Fibroblast of skin of back (primary cell): ENCODE measurements around the gene NTNG1.
"Not testable (repeated sequence)": the region's sequence is repeated elsewhere in the genome, so short reads cannot be mapped to it uniquely, and the experiment has no call there.

ENCODE experiments used
- DNase-seq: peaks from one replicate; pipeline ENCODE4 v3.0.0-alpha.2; 2013

NTNG1 gene

DNA sequence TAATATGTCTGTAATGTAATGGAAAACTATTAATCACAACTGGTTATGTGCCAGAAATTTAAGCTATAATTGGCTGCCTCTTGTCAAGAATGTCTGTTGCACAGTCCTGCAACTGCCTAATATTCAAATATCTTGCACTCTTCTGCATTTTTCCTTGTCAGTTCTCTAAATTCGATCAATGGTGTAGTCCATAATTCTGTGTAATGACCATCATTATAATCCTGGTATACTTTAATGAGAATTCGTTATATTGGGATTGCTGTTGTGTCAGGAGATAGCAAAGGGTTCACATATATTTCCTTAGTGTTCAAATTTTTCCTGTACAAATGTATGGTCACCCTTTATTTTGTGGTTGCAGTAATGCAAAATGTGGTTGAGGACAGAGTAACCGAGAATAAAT is 4.8 kb downstream of the NTNG1 start:
- DNase-seq: no peak

DNA sequence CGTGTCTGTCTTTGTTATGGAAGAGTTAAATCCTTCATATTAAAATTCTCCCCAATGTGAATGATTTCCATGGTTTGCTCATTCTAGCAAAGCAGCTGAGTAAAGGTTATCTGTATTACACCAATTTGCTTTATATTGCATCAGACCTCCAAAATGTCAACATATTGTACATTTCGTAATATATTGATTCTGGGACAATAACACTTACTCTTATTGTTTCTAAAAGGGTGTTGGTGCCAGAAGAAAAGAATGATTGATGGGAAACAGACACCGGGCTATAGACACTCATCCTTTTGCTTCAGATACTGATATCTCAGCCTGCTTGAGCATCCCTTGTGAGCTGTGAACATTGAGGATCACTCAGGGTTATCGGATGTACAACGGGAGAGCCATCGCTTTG is 7.0 kb downstream of the NTNG1 start:
- DNase-seq: no peak

DNA sequence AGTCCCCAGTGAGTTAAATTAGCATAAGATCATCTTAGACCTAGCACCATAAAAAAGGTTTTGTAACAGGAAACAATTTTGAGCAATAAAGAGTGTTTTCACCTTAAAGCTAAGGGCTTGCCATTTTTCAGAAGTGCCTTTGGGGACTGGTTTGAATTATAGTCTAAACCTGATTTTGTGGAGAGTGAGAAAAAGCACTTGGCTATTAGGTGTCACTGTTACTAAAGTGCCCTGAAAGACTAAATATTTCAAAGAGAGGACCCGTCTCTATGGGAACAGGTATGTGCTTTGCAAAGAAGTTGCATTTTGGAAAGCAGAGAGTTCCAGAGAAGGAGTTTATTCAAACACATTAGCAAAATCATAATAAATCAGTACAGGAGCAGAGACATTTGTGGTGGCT is 9.1 kb downstream of the NTNG1 start:
- DNase-seq: no peak

DNA sequence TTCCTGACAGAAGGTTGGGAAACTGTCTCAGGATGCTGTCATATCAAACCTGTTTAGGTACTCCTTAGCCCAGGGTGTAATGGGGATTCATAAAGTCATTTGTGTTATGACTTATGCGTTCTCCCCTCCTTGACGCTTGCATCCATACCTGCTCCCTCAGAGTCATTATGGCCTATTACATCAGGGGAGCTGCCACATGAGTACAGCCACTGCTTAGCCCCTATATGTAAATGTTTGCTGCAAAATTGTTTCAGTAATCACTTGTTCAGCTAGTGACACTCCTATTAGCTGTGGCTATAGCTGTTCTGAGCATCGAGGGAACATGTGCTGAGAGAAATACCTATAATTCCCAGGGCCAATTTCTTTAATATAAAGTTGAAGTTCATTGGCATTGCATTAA is 10.5 kb downstream of the NTNG1 start:
- no peak for DNase-seq

DNA sequence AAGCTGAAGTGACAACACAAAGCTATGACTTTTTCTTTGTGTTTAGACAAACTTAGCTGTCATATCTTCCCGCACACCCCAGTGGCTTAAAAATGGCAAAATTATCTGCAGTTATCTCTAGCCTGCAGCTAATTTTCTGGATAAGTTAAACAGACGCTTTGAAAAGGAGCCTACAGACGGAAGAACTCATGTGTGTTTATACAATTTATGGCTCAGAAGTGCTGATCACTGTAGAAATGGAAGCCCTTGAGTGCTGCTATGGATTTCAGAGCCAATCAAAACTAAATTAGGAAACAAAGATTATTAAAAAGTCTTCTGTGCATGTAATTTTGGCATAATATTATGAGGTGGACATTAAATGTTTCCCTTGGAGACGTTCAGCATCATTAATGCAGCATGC is 11.6 kb downstream of the NTNG1 start:
- DNase-seq: no peak

DNA sequence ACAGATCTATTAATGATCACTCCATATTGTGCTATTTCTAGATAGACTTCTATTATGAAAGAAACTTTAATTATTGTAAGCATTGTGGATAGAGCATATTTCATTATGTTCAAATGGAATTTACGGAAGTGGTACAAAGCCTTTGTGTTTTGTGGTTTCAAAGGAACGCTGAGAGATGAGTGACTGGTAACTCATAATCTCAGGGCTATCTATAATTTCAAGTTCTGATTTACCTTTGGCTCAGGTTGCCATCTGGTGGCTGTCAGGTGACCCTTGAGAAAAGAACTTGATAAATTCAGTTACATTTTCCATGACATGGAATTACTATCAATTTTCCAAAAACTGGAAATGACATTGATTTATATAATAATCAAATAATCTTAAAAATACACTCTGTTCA is 12.2 kb downstream of the NTNG1 start:
- DNase-seq: no peak

DNA sequence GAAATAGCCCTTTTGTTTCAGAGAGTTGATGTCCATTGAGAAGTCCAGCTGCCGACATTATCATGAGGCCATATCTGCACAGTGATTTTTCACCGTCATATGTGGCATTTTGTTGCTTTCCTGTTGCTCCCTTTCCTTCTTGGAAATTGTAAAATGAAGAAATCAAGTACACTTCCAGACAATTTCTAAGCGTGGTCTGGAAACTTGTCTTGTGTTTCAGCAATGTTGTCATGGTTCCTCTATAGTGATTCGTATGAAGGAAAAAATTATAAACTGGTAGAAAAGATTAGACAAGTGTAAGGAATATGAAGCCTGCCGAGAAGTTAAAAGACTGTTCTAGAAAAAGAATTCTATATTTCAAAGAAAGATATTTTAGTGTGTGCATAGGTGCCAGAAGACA is 17.7 kb downstream of the NTNG1 start:
- DNase-seq: no peak

DNA sequence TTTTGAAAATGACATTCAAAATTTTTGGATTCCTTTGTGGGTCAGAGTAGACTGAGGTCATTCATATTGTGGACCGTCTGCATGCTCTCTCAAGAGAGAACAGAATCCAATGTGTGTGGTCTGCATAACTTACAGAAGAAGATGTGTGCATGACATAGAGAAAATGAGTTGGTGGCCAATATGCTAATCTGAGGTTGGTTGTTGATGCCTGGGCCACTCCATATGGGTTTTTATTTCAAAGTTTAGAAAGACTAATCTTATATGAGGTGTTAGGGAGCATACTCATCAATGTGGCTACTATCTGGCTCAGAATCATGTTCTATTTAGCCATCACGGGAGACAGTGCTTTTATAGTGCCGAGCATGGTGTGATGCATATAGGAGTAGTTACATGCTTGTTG is 18.2 kb downstream of the NTNG1 start:
- DNase-seq: no peak

DNA sequence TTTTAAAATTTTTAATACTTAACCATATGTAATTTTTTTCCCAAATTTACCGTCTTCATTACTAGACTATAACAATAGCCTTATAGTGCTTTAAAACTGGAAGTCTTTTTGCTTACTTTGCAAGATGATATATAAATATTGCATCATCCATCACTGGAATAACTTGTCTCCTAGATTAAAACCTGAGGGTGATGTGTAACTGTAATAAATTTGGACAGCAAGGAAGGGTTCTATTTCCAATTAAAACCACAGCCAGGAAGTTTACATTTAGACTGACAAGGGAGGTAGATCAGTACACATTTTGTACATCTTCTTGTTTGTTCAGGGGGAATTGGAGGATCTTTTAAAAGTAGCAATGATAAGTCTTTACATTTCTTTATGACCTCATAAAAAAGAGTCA is 21.9 kb downstream of the NTNG1 start:
- no peak for DNase-seq

DNA sequence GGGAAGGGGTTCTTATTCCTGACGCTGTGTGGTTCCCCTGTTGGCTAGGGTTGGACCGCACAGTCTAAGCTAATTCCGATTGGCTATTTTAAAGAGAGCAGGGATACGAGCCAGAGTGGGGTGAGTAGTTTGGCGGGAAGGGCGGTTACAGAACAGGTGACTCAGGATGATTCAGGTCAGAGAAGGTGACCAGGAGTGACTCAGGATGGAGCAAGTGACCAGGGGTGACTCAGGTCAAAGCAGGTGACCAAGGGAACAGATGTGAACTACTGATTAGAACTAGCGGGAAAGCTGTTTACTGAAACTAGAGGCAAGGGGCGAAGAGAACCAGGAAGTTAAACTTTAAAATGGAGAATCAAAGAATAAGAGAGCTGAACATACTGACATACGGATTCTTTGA is 24.1 kb downstream of the NTNG1 start:
- not testable (repeated sequence) for DNase-seq

DNA sequence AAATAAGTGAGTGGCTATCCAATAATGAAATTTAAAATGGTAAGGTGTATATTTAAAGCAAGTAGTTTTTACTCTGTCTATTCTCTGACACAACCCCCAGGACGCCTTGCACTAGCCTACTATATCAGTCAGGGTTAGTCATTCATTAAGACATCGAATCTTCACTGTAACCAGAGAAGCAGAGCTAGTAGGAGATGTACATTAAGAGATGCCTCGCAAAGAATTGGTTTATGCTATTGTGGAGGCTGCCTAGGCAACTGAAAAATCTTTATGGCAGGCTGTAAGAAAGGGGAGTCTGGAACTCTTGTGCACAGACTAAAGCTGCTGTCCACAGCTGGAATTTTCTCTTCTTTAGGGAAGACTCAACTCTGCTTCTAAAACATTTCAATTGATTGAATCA is 28.8 kb downstream of the NTNG1 start:
- DNase-seq: no peak

DNA sequence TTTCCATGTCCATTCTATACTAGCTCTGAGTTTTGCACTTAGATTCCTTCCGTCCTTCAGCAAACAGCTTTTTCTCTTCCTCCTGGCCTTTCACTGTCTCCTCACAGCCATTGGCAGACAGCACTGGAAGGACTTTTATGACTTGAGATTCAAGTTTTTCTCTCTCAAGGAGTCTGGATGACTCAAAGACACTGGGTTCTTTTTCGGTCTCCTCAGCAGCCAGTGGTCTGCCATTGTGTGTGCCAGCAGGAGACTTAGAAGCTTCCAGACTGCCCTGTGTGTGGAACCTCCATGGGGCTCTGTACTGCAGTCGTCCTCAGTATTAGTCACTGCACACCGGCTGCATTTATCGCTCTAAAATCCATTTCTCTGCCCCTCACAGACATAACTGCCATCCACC is 30.5 kb downstream of the NTNG1 start:
- no peak for DNase-seq

DNA sequence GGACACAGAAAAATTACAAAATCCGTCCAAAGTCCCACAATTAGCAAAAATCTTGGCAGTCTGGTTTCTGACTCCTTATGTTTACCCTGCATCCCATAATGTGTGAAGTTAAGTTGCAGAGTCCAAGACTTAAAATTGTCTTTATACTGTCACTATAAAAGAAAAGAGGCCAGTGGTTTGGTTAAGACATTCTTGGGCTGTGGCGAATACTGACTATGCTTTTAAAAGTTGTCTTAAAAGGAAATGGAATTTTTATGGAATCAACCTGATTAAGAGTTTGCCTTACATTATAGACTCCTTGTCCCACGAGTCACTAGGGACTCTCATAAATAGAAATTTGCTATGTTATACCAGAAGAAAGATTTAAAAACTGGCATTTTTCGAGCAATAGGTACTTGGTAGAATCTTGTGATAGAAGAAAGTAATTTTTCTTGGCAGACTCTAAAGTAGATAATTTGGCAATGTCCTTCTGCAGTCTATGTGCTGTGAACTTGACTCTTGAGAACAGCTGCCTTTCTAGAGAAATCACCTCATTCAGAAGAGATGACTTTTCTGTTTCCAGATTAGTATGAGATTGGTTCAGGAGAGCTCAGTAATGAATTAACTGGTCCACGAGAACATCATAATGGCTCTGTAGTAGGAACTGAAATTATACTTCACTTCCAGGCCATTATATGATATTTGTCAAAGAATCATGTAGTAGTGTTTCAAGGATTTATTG is 31.8 kb downstream of the NTNG1 start:
- peak; percentile 44 for DNase-seq

DNA sequence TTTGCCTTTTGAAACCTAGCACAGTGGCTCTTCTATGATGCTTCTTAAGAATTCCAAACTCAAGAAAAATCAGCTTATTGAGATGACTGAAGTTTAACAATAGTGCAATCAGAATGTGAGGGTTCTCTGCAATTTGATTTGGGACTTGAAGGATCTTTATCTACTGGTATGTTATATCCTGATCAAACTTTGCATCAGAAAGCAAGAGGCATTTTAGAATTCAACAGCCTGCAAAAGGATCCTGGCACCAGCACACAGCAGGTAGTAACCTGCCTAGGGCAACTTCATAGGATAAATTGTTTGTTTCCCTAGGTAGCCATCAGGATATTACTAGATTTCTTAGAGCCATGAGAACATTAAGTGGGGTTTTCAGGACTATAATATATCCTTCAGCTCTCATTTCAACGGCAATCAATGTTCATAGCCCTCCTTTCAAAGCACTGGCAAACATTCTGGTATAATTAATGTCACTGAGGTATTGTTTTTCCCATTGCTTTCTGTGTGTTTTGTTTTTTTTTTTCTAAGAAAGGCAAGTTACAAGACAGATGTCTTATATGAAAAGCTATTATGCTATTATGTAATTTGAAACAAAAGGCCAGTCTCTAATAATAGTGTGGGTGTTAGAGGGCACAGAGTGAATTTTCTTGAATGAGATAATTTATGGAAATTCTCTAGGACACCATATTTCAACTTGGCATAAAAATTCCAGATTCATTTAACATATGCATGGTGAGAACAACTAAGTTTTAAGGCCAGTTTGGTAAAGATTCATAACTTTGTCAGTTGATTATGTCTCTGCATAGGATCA is 34.5 kb downstream of the NTNG1 start:
- DNase-seq: no peak

DNA sequence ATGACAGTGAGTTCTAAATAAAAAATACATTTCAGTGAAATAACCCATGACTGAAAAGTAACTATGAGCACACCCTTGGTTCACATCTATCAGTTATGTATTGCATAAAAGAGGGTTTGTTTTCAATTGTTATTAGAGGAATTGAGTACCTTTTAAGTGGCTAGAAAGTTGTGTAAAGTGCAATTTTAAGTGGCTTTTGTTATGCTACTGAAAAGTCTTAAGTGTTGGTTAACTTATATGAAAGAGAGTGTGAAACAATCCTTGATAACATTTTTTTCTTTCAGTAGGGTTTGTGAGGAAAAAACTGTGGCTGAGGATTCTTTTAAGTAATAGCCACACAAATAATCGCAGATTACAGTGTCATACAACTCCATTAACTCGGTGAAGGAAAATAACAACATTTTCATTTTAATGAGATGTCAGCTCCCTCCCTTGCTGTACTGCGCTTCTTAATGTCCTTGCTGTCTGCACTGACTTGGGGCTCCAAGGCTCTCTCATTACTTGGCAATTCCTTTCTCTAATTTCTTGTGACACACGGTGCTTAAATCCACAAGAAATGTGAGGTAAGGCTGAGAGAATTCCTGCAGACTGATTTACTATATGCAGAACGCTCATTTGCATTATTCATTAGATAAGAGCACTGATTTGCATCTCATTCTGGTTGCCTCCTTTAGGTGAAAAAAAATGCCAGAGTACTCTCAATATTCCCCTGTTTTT is 40.6 kb downstream of the NTNG1 start:
- no peak for DNase-seq

DNA sequence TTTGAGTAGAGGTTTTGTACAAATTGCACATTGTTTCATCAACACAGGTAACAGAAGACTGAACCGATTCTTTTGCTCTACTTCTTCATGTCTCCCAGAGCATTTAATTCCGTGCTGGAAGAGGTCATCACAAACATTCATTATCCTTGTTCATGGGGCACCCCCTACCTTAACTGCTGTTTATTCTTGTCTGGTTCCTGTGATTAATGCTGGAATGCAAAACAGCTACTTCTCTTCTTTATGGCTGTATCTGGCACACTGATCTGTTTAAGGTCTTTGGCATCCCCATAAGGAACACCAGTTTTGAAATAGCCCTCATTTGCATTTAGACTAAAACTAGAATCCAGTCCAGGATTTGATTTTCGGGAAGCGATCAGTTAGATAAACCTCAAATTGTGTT is 42.2 kb downstream of the NTNG1 start:
- no peak for DNase-seq

DNA sequence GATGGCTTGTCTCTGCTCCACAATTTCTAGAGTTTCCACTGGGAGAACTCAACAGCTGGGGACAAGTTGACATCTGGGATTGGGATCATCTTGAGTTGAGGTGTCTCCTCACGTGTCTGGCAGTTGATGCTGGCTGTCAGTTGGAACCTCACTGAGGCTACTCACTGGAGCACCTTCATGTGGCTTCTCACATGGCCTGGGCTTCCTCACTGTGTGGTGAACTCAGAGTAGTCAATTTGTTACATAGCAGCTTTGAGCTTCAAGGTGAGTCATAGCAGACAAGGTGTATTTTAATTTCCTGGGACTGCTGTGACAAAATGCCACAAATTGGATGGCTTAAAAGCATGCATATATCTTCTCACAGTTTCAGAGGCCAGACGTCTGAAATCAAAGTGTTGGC is 44.0 kb downstream of the NTNG1 start:
- no peak for DNase-seq

DNA sequence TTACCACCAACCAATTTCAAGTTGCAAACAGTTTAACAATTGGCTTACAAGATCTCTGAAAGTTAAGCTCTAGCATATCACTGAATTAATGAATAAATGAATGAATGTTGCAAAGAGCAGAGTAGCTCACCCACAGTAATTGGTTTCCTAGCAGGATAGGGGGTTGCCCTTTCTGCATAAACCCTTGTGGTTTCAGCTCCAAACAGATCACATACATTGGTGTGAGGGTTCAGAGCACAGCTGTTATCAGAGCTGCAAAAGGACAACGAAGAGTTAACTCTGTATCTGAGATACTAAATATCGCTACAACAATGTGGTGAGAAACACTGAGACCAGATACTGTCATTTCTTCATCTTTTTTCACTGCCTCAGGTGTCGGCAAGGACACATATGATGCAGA is 46.6 kb downstream of the NTNG1 start:
- DNase-seq: no peak

DNA sequence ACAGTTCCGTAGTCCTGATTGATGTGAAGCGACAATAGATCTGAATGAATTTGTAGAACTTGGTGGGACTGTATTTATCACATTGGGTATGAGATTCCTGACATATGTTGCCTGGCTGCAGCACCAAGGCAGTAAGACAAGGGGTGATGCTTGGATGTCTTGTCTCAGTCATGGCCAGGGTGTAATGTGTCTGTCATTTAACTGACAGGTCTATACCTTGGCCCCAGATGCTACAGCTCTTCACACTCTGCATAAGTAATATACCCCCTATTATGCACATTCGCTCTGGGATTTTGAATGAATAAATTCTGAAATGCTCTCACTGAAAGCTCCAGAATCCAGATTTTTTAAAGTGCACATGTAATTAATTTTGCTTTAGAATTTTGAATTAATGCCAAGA is 47.3 kb downstream of the NTNG1 start:
- DNase-seq: no peak

DNA sequence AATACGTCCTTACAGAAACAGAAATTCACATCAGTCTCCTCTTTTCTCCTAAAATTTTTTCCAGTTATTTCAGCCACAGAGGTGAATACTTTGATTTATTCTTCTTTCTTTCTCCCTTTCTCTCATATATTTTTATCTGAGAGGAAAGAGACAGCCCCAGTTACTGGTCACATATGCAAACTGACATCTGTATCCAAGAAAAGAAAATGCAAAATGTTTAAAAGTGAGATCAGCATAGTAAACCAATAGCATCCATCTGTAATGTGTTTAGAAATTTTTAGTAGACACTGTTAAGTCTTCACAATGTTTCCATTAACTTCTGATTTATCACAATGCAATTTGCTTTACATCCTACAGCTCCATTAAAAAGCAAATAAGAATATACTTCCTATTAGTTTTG is 53.5 kb downstream of the NTNG1 start:
- no peak for DNase-seq

DNA sequence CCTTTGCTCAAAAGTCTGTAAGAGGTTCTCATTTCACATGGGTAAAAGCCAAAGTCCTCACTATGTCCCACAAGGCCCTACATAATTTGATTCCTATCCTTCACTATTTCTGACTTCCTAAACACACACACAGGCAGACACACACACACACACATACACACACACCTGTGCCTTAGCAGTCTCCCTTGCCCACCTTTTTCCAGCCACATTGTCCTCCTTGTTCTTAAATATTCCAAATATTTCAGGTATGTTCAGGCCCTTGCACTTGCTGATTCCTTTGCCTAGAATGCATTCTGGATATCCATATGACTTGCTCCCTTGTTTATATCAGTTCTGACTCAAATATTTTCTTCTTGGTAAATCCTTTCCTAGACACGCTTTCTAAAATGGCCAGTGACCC is 54.6 kb downstream of the NTNG1 start:
- no peak for DNase-seq

DNA sequence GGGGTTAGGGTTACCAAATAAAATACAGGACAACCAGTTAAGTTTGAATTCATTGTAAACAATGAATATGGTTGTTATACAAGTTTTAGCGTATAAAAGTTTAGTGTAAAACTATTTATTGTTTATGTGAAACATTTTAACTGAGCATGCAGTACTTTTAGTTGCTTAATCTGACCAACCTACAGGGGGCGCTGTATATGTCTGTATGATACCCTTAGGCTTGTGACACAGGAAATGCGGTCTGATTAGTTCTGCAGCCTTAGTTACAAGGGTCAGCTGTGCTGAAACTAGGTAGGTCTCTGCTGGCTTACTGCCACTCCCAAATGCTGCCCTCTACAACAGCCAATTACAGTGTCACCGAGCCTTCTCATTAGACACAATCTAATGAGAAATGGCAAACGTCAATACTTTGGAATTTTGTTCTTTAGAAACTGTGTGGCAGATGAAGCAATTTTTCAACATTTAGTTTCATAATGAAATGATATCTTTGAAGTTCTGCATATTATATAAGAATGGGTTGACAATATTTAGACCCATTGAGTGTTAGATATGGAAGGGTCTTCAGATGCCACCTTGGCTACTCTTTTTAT is 56.2 kb downstream of the NTNG1 start:
- peak; percentile 11 for DNase-seq

DNA sequence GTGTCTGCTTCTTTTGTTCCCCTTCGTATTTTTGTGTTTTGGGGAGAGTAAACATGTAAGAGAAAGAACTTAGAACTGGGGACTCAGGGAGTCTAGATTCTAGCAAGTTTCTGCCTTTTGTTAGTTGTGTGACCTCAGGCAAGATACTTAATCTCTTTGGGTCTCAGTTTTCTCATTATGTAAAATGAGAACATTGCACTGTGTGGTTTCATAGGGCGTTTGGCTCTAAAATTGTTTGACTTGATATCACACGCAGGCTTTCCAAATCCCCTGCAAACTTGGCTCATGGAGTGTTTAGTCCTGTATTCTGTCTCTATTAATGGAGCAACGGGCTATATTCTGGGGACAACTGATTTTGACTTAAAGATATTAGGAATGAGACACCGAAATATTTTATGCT is 57.7 kb downstream of the NTNG1 start:
- no peak for DNase-seq
